H1 (cell line): Measurements from ENCODE around the gene PPP1R1A. TPM values are rescaled to one million over a fixed set of nuclear protein-coding genes. Genes with fewer than 3 reads are reported as not detected.

Experiments
- CTCF ChIA-PET: fragments of 300-600 bp; sonication (Branson Sonifier 250); formaldehyde crosslinking; loops from one replicate; lab custom pipeline; 2021; ENCODE audit not compliant: partially characterized antibody; lab: Charles Lee
- POLR2A ChIA-PET: fragments of 300-600 bp; sonication (Branson Sonifier 250); formaldehyde crosslinking; loops from one replicate; lab custom pipeline; 2021; ENCODE audit warnings: inconsistent platforms; ENCODE audit not compliant: partially characterized antibody; lab: Charles Lee
- DNase-seq, 2 experiments: peaks; one replicate each; pipeline versions ENCODE4 v3.0.0 to v3.0.0-alpha.2; 2010 to 2022; ENCODE audit warnings: low spot score in 2 of 2, low read depth in 1 of 2, mixed read lengths in 1 of 2
- FAIRE-seq: peaks from 2 replicates; lab custom pipeline; 2011; peaks lifted over from hg19 to GRCh38; lab: Jason Lieb, UNC
- H2AFZ ChIP-seq: 2 replicates; pipeline ENCODE4 v1.8.1; 2012; ENCODE audit warnings: low read length, inconsistent platforms
- H2AK5ac ChIP-seq: 2 replicates; pipeline ENCODE4 v1.6.1; 2013; ENCODE audit warnings: low read depth, low read length
- H2BK120ac ChIP-seq: replicated peaks from 2 replicates; pipeline ENCODE3; 2013; ENCODE audit warnings: low read depth, low read length, inconsistent platforms
- H2BK12ac ChIP-seq: 2 replicates; pipeline ENCODE4 v1.6.1; 2013; ENCODE audit warnings: low read depth, low read length
- H2BK15ac ChIP-seq: 2 replicates; pipeline ENCODE4 v1.6.1; 2013; ENCODE audit warnings: low read length
- H2BK20ac ChIP-seq: 2 replicates; pipeline ENCODE4 v1.6.1; 2013; ENCODE audit warnings: low read length
- H2BK5ac ChIP-seq: 2 replicates; pipeline ENCODE4 v1.6.1; 2013; ENCODE audit warnings: low read depth, low read length
- H3K14ac ChIP-seq: 2 replicates; pipeline ENCODE4 v1.6.1; 2013; ENCODE audit warnings: inconsistent platforms; ENCODE audit not compliant: insufficient read length
- H3K18ac ChIP-seq: 2 replicates; pipeline ENCODE4 v1.6.1; 2013; ENCODE audit warnings: low read length; ENCODE audit errors: extremely low read depth
- H3K23ac ChIP-seq: 2 replicates; pipeline ENCODE4 v1.6.1; 2013; ENCODE audit warnings: inconsistent platforms; ENCODE audit not compliant: insufficient read length
- H3K23me2 ChIP-seq: 2 replicates; pipeline ENCODE4 v1.6.1; 2013; ENCODE audit warnings: low read depth, low read length
- H3K27ac ChIP-seq: 2 replicates; pipeline ENCODE4 v1.6.1; 2011; ENCODE audit warnings: low read depth, low read length, inconsistent platforms
- H3K27me3 ChIP-seq, 4 experiments: replicated peaks in 1 of 4; 1 replicate in 1 of 4; 2 replicates in 3 of 4; pipeline versions ENCODE4 v1.6.1 to v1.8.1; 2011 to 2013; ENCODE audit warnings: low read length in 3 of 4, mild to moderate bottlenecking in 3 of 4, inconsistent platforms in 2 of 4, mixed read lengths in 2 of 4, moderate library complexity in 1 of 4; ENCODE audit not compliant: control insufficient read depth in 3 of 4, insufficient read depth in 3 of 4; ENCODE audit errors: extremely low read depth in 1 of 4
- H3K36me3 ChIP-seq, 4 experiments: 2 replicates each; pipeline versions ENCODE4 v1.6.1 to v1.8.1; 2011 to 2013; ENCODE audit warnings: mild to moderate bottlenecking in 4 of 4, low read length in 3 of 4, moderate library complexity in 2 of 4, control low read depth in 1 of 4, inconsistent platforms in 1 of 4; ENCODE audit not compliant: insufficient read depth in 4 of 4, control insufficient read depth in 2 of 4
- H3K4ac ChIP-seq: replicated peaks from 2 replicates; pipeline ENCODE3; 2013; ENCODE audit warnings: low read length, low read depth, mixed read lengths, inconsistent platforms; ENCODE audit not compliant: insufficient read length
- H3K4me1 ChIP-seq, 4 experiments: replicated peaks in 1 of 4; 1 replicate in 1 of 4; 2 replicates in 3 of 4; pipeline versions ENCODE4 v1.6.1 to v1.8.1; 2011 to 2013; ENCODE audit warnings: low read length in 3 of 4, inconsistent platforms in 2 of 4, mixed read lengths in 1 of 4; ENCODE audit not compliant: insufficient read depth in 4 of 4, control insufficient read depth in 3 of 4
- H3K4me2 ChIP-seq, 2 experiments: 2 replicates each; pipeline versions ENCODE4 v1.6.1 to v1.8.1; 2011 to 2013; ENCODE audit warnings: low read depth in 2 of 2, low read length in 2 of 2, control low read depth in 1 of 2, inconsistent platforms in 1 of 2, mild to moderate bottlenecking in 1 of 2; ENCODE audit not compliant: insufficient read depth in 1 of 2
- H3K4me3 ChIP-seq, 4 experiments: fragments of 200-600, 300-600 bp in 1 of 4; sonication (generic), shearing (Covaris generic), sonication (Bioruptor Twin) in 1 of 4; 2 replicates each; pipeline versions ENCODE4 v1.5.1 to v1.8.1; 2011 to 2016; ENCODE audit warnings: low read length in 4 of 4, low read depth in 3 of 4, control low read depth in 2 of 4, inconsistent platforms in 2 of 4, mild to moderate bottlenecking in 2 of 4, mixed read lengths in 1 of 4, moderate library complexity in 1 of 4; ENCODE audit not compliant: insufficient read depth in 2 of 4; ENCODE audit errors: extremely low read depth in 1 of 4
- H3K56ac ChIP-seq: replicated peaks from 2 replicates; pipeline ENCODE3; 2013; ENCODE audit warnings: low read depth, mild to moderate bottlenecking, mixed read lengths, low read length, inconsistent platforms; ENCODE audit not compliant: insufficient read length
- H3K79me1 ChIP-seq: 2 replicates; pipeline ENCODE4 v1.6.1; 2013; ENCODE audit warnings: low read depth, low read length, control low read depth
- H3K79me2 ChIP-seq, 2 experiments: 2 replicates each; pipeline versions ENCODE4 v1.6.1 to v1.8.1; 2012 to 2013; ENCODE audit warnings: low read length in 2 of 2, mild to moderate bottlenecking in 2 of 2, inconsistent platforms in 1 of 2; ENCODE audit not compliant: insufficient read depth in 2 of 2, control insufficient read depth in 1 of 2
- H3K9ac ChIP-seq, 4 experiments: replicated peaks in 1 of 4; 1 replicate in 1 of 4; 2 replicates in 3 of 4; pipeline versions ENCODE4 v1.6.1 to v1.8.1; 2011 to 2013; ENCODE audit warnings: low read depth in 3 of 4, low read length in 3 of 4, control low read depth in 2 of 4, mild to moderate bottlenecking in 2 of 4, moderate library complexity in 2 of 4, inconsistent platforms in 1 of 4; ENCODE audit errors: extremely low read depth in 1 of 4
- H3K9me3 ChIP-seq, 2 experiments: 2 replicates each; pipeline versions ENCODE4 v1.6.1 to v1.8.1; 2012 to 2013; ENCODE audit warnings: mild to moderate bottlenecking in 2 of 2, moderate library complexity in 2 of 2, control low read depth in 1 of 2, inconsistent platforms in 1 of 2, low read depth in 1 of 2, low read length in 1 of 2, mixed read lengths in 1 of 2; ENCODE audit not compliant: insufficient read depth in 2 of 2
- H4K20me1 ChIP-seq, 2 experiments: replicated peaks in 1 of 2; 2 replicates each; pipeline versions ENCODE3 to v1.8.1; 2011 to 2013; ENCODE audit warnings: inconsistent platforms in 2 of 2, low read length in 2 of 2, mild to moderate bottlenecking in 1 of 2; ENCODE audit not compliant: insufficient read depth in 2 of 2, control insufficient read depth in 1 of 2
- H4K5ac ChIP-seq: 2 replicates; pipeline ENCODE4 v1.6.1; 2013; ENCODE audit warnings: low read length, low read depth, mixed read lengths, inconsistent platforms; ENCODE audit not compliant: insufficient read length
- H4K8ac ChIP-seq: 2 replicates; pipeline ENCODE4 v1.8.0; 2013; ENCODE audit warnings: mild to moderate bottlenecking, moderate library complexity, low read length, inconsistent platforms; ENCODE audit not compliant: insufficient read depth; ENCODE audit errors: extremely low read depth
- H4K91ac ChIP-seq: replicated peaks from 2 replicates; pipeline ENCODE3; 2013; ENCODE audit warnings: low read length, mixed read lengths, inconsistent platforms; ENCODE audit not compliant: insufficient read length
- SUZ12 ChIP-seq: fragments of 200-600 bp; sonication (generic); IDR thresholded peaks from 2 replicates; pipeline ENCODE4 v1.6.1; 2012; ENCODE audit warnings: mild to moderate bottlenecking, inconsistent platforms, low read length, moderate library complexity, mixed read lengths
- WGBS, 2 experiments: shearing (Covaris generic) in 1 of 2; methylation state at CpG; one replicate each; pipeline versions ENCODE4 v1.1.6 to v1.1.7; 2013 to 2015; ENCODE audit warnings: low lambda C conversion rate in 2 of 2, mixed read lengths in 2 of 2, inconsistent platforms in 1 of 2, low coverage in 1 of 2, missing lambda C conversion rate in 1 of 2; ENCODE audit not compliant: insufficient replicate concordance in 2 of 2, insufficient coverage in 1 of 2, insufficient read length in 1 of 2; ENCODE audit errors: extremely low coverage in 1 of 2, missing lambda C conversion rate in 1 of 2; 5-methylcytosine and 5-hydroxymethylcytosine counted together
- polyA plus RNA-seq, 7 experiments: library from polyadenylated mRNA; depleted of rRNA in 3 of 7; stranded (reverse) in 5 of 7; unstranded in 2 of 7; fragments of >200 nt in 5 of 7; fragments of 200-250 nt in 2 of 7; gene quantifications; 1 replicate in 5 of 7; 2 replicates in 1 of 7; 4 replicates in 1 of 7; pipeline versions ENCODE4 v1.2.1 to v1.2.3, GENCODE V29; 2011 to 2013; ENCODE audit warnings: missing spikeins in 2 of 7, mixed read lengths in 2 of 7
- total RNA-seq: library from RNA; stranded (reverse); fragmentation: NEBNext Ultra II Directional; extraction: Animal tissue kit (Norgen Biotek cat#: 25700); gene quantifications from 2 replicates; pipeline ENCODE4 v1.2.1, GENCODE V29; 2021

Gene PPP1R1A
- total and polyA plus RNA-seq, 2 of the 8 experiments (the other 6 are each of a cell fraction or from before 2014, with no cell fraction given): 5.8 to 13.1 TPM

- Histone ChIP-seq H2BK20ac (no peak overlapping the region), H3K4me2 (no peak overlapping the region), H2BK5ac (no peak overlapping the region), H3K4ac (no peak overlapping the region), H3K9me3 (no peaks in the 10 kb centered on the region), H3K56ac (no peak overlapping the region), H2AK5ac (no peak overlapping the region), H4K8ac (no peak overlapping the region), H3K14ac (no peak overlapping the region), H3K27me3 (peaks cover 0 to 26% (median 12%) of the 10 kb centered on the region in 4 experiments; a peak in 6 of 7 replicates), H2AFZ (no peak overlapping the region), H3K23ac (no peak overlapping the region), H3K23me2 (no peaks in the 10 kb centered on the region), H3K4me1 (no peaks in the 10 kb centered on the region), H2BK120ac (no peak overlapping the region), H3K9ac (no peak overlapping the region), H3K4me3 (no peak overlapping the region), H3K27ac (no peak overlapping the region), H2BK12ac (no peak overlapping the region), H3K36me3 (no peaks in the 10 kb centered on the region), H3K18ac (no peak overlapping the region), H4K5ac (no peak overlapping the region), H4K91ac (no peak overlapping the region), H2BK15ac (no peak overlapping the region), H4K20me1 (no peaks in the 10 kb centered on the region), H3K79me2 (no peaks in the 10 kb centered on the region), H3K79me1 (no peaks in the 10 kb centered on the region)
- FAIRE-seq: no peak
- DNase-seq: no peak
- CTCF ChIA-PET: interaction anchor here (0.9 to 6.8 kb wide), 17 partner anchors 9 to 188 kb away, joined by 3 to 48 read pairs (median 6); partner anchors contain the start of gene PDE1B
- POLR2A ChIA-PET: no interaction called here
- WGBS, 2 experiments: 88% methylated on average over 6 of the region's 6 CpGs; no CpG with 5 or more reads in 1 of the 2 experiments
- no peak for TF ChIP-seq SUZ12
Observed at GRCh38 chr12:54605138-54605970, 16.9 kb upstream of the PPP1R1A start.
